NCI-H510A (cell line): Measurements from ENCODE around the gene EXD1.
"Not testable (repeated sequence)": the region's sequence is repeated elsewhere in the genome, so short reads cannot be mapped to it uniquely, and the experiment has no call there.

Experiments
- DNase-seq: peaks from one replicate; lab custom pipeline; 2025; lab: John Stamatoyannopoulos, UW

EXD1 gene

DNA sequence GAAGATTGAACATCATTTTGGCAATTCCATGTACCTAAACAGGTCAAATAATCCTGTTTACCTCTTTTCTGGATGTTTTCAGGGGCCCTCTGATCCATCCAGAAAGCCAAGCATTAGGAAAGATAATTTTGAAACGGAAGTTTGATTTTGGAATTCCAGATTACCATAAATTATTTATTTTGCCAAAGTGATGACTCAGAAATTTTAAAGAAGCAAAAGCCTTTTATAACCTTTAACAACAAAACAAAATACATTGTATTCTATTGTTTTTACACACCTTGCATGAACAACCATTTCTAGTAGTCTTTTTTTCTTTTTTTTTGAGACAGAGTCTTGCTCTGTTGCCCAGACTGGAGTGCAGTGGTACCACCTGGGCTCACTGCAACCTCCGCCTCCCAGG is 82.5 kb downstream of the EXD1 start:
- DNase-seq = no peak

DNA sequence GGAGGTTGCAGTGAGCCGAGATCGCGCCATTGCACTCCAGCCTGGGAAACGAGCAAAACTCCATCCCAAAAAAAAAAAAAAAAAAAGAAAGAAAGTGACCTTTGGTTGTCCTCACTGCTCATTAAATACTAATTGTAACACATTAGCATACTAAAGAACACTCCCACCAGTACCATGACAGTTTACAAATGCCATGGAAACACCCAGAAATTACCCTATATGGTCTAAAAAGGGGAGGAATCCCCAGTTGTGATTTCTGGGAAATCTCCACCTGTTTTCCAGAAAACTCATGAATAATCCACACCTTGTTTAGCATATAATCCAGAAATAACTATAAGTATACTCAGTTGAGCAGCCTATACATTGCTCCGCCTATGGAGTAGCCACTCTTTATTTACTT is 90.9 kb downstream of the EXD1 start:
- no peak for DNase-seq

DNA sequence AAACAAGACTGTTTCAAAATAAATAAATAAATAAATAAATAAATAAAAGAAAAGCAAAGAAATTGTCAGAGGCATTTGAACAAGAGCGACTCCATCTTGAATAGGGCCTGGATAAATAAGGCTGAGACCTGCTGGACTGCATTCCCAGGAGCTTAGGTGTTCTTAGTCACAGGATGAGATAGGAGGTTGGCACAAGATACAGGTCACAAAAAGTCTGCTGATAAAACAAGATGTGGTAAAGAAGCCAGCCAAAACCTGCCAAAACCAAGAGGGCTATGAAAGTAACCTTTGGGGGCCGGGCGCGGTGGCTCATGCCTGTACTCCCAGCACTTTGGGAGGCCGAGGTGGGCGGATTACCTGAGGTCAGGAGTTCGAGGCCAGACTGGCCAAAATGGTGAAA is 91.4 kb downstream of the EXD1 start:
- not testable (repeated sequence) for DNase-seq

GRCh38 chr15:41135580-41135979 is 95.0 kb downstream of the EXD1 start:
- DNase-seq = not testable (repeated sequence)

- DNase-seq = no peak
Measured at GRCh38 chr15:41133454-41133853, 97.1 kb downstream of the EXD1 start.
